ENCODE results near the gene TEX14.

Gene TEX14

DNA sequence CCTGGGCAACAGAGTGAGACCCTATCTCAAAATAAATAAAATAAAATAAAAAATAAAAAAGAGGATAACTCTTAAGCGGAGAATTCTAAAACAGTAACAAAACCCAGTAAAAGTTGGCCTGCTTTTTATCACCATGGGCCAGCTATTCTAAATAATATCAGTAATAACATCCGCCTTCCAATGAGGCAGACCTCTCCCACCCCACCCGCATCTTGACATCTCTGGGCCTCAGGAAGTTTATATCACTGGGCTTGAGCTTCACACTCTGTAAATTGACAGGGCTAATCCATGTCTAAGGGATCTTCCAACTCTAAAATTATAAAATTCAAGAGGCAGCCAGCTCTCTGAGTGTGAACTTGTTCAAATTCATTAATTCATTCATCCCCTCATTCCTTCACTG, 94.5 kb downstream of the TEX14 start:
- in situ Hi-C loops (cut with HindIII; ENCODE audit: low sequenced_read_pairs) = no loop called here
- TF ChIP-seq, protein P1, sequence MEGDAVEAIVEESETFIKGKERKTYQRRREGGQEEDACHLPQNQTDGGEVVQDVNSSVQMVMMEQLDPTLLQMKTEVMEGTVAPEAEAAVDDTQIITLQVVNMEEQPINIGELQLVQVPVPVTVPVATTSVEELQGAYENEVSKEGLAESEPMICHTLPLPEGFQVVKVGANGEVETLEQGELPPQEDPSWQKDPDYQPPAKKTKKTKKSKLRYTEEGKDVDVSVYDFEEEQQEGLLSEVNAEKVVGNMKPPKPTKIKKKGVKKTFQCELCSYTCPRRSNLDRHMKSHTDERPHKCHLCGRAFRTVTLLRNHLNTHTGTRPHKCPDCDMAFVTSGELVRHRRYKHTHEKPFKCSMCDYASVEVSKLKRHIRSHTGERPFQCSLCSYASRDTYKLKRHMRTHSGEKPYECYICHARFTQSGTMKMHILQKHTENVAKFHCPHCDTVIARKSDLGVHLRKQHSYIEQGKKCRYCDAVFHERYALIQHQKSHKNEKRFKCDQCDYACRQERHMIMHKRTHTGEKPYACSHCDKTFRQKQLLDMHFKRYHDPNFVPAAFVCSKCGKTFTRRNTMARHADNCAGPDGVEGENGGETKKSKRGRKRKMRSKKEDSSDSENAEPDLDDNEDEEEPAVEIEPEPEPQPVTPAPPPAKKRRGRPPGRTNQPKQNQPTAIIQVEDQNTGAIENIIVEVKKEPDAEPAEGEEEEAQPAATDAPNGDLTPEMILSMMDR (IDR thresholded peaks at IDR 0.05; ENCODE audit: low read depth, low read length, missing control alignments) = no peak
- H3K4me3 ChIP-seq (ENCODE audit: low read depth, low read length) = no peak overlapping the region
- DNase-seq (ENCODE audit: low read depth) = no peak

DNA sequence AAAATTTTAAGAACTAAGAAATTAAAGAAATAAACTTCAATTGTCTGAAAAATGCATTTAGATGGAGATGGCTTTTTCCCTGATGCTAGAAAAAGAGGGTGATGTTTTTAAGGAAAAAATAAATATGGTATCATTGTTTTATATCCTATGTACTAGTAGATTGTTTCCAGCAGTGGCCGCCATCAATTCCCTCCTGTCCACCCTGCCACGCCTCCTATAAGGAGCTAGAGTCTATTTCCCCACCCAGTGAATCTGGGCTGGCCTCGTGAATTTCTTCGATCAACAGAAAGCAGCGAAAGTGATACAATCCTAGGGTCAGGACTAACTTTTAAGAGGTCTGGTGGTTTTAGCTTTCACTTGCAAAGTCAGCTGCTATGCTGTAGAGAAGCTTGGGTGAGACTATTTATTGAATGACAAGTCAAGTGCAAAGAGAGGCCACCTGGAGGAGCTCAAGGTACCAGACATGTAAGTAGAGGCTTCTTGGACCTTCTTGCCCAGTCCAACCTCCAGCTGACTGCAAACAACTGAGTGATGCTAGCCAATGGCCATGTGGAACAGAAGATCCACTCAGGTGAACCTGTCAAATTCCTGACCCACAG, 96.6 kb downstream of the TEX14 start:
- in situ Hi-C loops (cut with HindIII; ENCODE audit: low sequenced_read_pairs) = no loop called here
- no peak overlapping the region for H3K4me3 ChIP-seq (ENCODE audit: low read depth, low read length)
- TF ChIP-seq, protein P1 (IDR thresholded peaks at IDR 0.05; ENCODE audit: low read depth, low read length, missing control alignments) = no peak
- DNase-seq (ENCODE audit: low read depth) = no peak

DNA sequence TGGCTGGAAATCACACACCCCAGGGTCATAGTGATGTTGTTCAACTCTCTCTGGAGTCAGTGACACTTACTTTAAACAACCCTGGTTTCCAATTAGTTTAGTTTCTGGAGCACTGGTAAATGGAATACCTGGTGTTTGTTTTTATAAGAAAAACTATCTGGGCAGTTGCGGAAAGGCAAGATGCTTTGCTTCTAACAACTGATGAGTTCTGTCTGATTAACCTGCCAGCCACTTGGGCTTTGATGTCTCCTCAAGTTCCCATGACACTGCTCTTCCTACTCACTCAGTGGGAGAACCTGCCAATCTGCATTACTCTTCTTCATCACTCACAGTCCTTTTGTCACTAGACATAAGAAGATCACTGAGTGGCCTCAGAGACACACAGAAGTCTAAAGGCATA, 98.7 kb downstream of the TEX14 start:
- in situ Hi-C loops (cut with HindIII; ENCODE audit: low sequenced_read_pairs) = no loop called here
- no peak overlapping the region for H3K4me3 ChIP-seq (ENCODE audit: low read depth, low read length)
- TF ChIP-seq, protein P1 (IDR thresholded peaks at IDR 0.05; ENCODE audit: low read depth, low read length, missing control alignments) = no peak
- DNase-seq (ENCODE audit: low read depth) = no peak

DNA sequence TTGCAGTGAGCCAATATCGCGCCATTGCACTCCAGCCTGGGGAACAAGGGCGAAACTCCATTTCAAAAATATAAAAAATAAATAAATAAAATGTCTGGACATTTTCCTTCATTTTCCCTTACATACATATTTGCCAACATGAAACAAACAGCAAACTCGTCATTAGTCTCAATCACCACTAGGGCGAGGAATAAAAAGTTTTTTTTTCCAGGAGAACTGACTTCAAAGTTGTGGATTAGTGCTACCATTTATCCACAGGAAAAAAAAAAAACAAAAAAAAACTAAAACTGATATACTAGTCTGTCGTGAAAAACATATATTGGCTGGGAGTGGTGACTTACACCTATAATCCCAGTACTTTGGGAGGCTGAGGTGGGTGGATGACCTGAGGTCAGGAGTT, 100.4 kb downstream of the TEX14 start:
- in situ Hi-C loops (cut with HindIII; ENCODE audit: low sequenced_read_pairs) = no loop called here
- DNase-seq (ENCODE audit: low read depth) = no peak
- no peak overlapping the region for H3K4me3 ChIP-seq (ENCODE audit: low read depth, low read length)
- TF ChIP-seq, protein P1 (IDR thresholded peaks at IDR 0.05; ENCODE audit: low read depth, low read length, missing control alignments) = no peak

DNA sequence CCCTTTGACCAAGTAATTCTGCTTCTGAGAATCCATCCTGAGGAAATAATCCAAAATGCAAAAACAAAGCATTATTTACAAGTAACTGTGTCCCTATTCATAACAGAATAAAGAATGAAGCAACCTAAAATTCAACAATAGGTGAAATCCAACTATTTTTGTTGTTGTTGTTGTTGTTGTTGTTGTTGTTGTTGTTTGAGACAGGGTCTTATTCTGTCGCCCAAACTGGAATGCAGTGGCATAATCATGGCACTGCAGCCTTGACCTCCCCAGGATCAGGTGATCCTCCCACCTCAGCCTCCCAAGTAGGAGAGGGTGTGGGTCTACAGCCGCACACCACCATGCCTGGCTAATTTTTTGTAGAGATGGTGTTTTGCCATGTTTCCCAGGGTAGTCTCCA, 101.5 kb downstream of the TEX14 start:
- no peak overlapping the region for H3K4me3 ChIP-seq (ENCODE audit: low read depth, low read length)
- in situ Hi-C loops (cut with HindIII; ENCODE audit: low sequenced_read_pairs) = no loop called here
- TF ChIP-seq, protein P1 (IDR thresholded peaks at IDR 0.05; ENCODE audit: low read depth, low read length, missing control alignments) = no peak
- no peak for DNase-seq (ENCODE audit: low read depth)

DNA sequence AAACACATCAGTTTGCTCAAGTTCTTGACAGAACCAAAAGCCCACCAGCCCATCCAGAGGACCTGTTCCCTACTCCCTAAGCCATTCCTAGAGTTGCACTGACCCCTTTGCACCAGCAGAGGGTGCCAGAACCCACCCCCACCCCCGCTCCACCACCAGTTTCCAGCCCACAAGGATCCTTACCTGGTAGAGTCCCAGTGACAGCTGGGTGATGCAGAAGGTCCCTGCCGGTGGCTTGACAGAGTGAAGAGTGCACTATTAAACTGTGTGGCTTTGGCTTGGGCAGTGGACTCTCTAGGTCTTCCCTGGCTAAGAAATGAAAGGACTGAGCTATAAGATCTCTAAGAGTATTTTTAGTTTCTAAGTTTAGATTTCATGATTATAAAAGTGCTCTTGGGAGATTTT, 104.1 kb downstream of the TEX14 start:
- in situ Hi-C loops (cut with HindIII; ENCODE audit: low sequenced_read_pairs) = no loop called here
- H3K4me3 ChIP-seq (ENCODE audit: low read depth, low read length) = no peak overlapping the region

More for the DNA sequence above, 104.1 kb downstream of the TEX14 start:
- DNase-seq (ENCODE audit: low read depth) = peak; percentile 0
- TF ChIP-seq, protein P1 (IDR thresholded peaks at IDR 0.05; ENCODE audit: low read depth, low read length, missing control alignments) = peak; percentile 99
